GM18502 (cell line): ENCODE measurements around the gene FANCD2OS.
"Not testable (repeated sequence)": the region's sequence is repeated elsewhere in the genome, so short reads cannot be mapped to it uniquely, and the experiment has no call there.

Source experiments
- ATAC-seq: cut with Tn5 transposase; IDR thresholded peaks from one replicate; pipeline ENCODE4 v1.9.1; 2021; ENCODE audit warnings: mild to moderate bottlenecking; ENCODE audit not compliant: unreplicated experiment, poor library complexity

The FANCD2OS gene

DNA sequence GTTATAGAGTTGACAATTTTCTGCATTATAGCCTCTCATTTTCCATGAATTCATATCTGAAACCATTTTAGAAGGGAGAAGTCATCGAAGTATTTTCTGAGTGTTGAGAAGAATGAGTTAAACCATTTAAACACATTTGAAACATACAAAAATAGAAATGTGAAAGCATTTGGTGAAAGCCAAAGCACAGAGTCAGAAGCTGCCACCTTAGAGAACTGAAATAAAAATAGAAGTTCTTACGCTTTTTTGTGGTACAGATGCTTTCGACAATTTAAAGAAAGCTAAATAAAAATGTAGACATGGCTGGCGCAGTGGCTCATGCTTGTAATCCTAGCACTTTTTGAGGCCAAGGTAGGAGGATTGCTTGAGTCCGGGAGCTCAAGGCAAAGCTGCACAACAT, 9.0 kb downstream of the FANCD2OS start:
- no peak for ATAC-seq

GRCh38 chr3:10093678-10094077, 14.4 kb downstream of the FANCD2OS start:
- no peak for ATAC-seq

- ATAC-seq, result not testable (repeated sequence)
Measured at GRCh38 chr3:10091387-10091786, 16.7 kb downstream of the FANCD2OS start.

DNA sequence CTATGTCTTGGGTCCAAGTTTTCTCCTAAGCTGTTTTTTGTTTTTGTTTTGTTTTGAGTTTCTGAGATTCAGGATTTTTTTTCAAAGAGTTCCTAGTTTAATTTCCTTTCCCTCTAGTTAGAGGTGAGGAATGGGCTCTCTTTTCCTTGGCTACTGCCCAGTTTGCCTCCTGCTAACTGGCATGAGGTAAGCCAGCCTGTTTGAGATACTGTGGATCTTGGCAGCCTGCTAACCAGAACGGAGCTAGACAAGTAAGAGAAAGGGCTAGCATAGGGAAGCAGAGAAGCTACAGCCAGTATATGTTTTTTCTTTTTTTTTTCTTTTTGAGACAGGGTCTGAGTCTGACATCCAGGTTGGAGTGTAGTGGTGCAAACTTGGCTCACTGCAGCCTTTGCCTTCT, 17.3 kb downstream of the FANCD2OS start:
- not testable (repeated sequence) for ATAC-seq

GRCh38 chr3:10090179-10090578, 17.9 kb downstream of the FANCD2OS start:
- no peak for ATAC-seq

GRCh38 chr3:10088256-10088655, 19.8 kb downstream of the FANCD2OS start:
- no peak for ATAC-seq

- ATAC-seq, result no peak
Measured at GRCh38 chr3:10085738-10086137, 22.3 kb downstream of the FANCD2OS start.

DNA sequence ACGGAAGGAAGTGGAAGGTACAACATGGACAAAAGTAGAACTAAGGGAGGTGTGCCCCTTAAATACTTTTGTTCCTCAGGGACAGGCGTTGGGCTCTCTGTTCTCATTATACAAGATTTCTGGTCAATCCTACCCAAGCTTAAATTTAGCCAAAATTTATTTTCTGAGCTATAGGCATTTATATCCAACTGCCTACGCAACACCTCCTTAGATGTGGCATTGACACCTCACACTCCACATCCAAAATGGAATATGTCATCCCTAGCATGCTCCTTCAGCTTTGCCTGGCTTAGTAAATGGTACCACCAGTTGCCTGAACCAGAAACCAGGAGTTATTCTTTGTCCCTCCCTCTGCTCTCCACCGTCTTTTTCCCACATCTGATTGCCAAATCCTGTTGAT, 26.2 kb downstream of the FANCD2OS start:
- ATAC-seq, result no peak

DNA sequence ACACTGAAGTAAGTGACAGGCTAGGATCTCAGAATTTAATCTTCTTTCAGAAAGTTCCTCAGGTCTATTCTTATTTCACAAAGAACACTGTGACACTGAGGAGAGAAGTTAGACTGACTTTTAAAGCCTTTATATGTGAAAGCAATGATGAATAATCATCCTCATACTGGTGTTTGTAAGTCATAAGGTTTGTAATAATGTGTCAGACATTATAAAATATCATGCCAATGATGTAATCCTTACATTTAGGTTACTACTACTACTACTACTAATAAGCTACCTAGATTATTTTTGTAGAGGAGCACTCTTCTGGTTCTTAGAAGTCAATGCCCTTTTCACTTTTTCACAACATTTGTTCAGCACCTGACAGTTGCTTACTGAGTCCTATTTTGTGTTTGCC, 33.4 kb downstream of the FANCD2OS start:
- no peak for ATAC-seq

- ATAC-seq, result not testable (repeated sequence)
Measured at GRCh38 chr3:10070077-10070476, 38.0 kb downstream of the FANCD2OS start.

GRCh38 chr3:10055097-10055496, 53.0 kb downstream of the FANCD2OS start:
- ATAC-seq, result no peak
